ENCODE results near the gene AEBP2.

DNA sequence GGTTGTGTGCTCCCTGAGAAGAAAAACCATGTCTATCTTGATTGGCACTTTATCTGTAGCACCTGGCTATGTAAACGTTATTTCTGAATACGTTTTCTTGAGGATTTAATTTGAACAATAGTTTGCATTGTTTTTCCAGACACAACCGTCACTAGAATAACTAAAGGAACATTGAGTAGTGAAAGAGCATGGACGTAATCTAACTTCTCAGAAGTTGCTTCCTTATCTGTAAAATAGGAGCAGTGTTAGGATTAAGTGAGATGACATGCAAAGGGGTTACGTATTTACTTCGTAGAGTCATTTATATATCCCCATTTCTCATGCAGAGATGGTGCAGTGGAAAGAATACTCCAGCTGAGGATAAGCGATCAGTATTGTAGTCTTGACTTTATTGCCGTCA, 8.1 kb downstream of the AEBP2 start:
- TF ChIP-seq, protein P1, sequence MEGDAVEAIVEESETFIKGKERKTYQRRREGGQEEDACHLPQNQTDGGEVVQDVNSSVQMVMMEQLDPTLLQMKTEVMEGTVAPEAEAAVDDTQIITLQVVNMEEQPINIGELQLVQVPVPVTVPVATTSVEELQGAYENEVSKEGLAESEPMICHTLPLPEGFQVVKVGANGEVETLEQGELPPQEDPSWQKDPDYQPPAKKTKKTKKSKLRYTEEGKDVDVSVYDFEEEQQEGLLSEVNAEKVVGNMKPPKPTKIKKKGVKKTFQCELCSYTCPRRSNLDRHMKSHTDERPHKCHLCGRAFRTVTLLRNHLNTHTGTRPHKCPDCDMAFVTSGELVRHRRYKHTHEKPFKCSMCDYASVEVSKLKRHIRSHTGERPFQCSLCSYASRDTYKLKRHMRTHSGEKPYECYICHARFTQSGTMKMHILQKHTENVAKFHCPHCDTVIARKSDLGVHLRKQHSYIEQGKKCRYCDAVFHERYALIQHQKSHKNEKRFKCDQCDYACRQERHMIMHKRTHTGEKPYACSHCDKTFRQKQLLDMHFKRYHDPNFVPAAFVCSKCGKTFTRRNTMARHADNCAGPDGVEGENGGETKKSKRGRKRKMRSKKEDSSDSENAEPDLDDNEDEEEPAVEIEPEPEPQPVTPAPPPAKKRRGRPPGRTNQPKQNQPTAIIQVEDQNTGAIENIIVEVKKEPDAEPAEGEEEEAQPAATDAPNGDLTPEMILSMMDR (conservative IDR thresholded peaks at IDR 0.05) = no peak
- TF ChIP-seq ZFX (IDR thresholded peaks at IDR 0.05) = no peak
